ENCODE results near the gene ARHGAP15.

The ARHGAP15 gene

GRCh38 chr2:143264851-143265250 is 135.6 kb downstream of the ARHGAP15 start:
- H3K27ac ChIP-seq, result no peak overlapping the region
- TF ChIP-seq CTCF (conservative IDR thresholded peaks at IDR 0.05), result no peak

- TF ChIP-seq CTCF (conservative IDR thresholded peaks at IDR 0.05), result no peak
Observed at GRCh38 chr2:143279672-143280071, 150.5 kb downstream of the ARHGAP15 start.

GRCh38 chr2:143280097-143280757 is 151.0 kb downstream of the ARHGAP15 start:
- H3K27ac ChIP-seq, result no peak overlapping the region
- TF ChIP-seq CTCF (conservative IDR thresholded peaks at IDR 0.05), result no peak

More at GRCh38 chr2:143279672-143280071, 150.5 kb downstream of the ARHGAP15 start:
- H3K27ac ChIP-seq, result no peak overlapping the region

- TF ChIP-seq CTCF (conservative IDR thresholded peaks at IDR 0.05), result no peak
- H3K27ac ChIP-seq, result no peak overlapping the region
Observed at GRCh38 chr2:143282684-143283083, 153.5 kb downstream of the ARHGAP15 start.

GRCh38 chr2:143284087-143284675 is 155.0 kb downstream of the ARHGAP15 start:
- TF ChIP-seq CTCF (conservative IDR thresholded peaks at IDR 0.05), result peak; percentile 88
- no peak overlapping the region; the same call in 1 of the 2 replicates for H3K27ac ChIP-seq

GRCh38 chr2:143289025-143289424 is 159.8 kb downstream of the ARHGAP15 start:
- no peak for TF ChIP-seq CTCF (conservative IDR thresholded peaks at IDR 0.05)
- H3K27ac ChIP-seq, result no peak overlapping the region

GRCh38 chr2:143290221-143290620 is 161.0 kb downstream of the ARHGAP15 start:
- no peak for TF ChIP-seq CTCF (conservative IDR thresholded peaks at IDR 0.05)
- H3K27ac ChIP-seq, result no peak overlapping the region
